Smooth muscle cell of the brain vasculature (primary cell): ENCODE data around the gene TNS1.
"Not testable (repeated sequence)": the region's sequence is repeated elsewhere in the genome, so short reads cannot be mapped to it uniquely, and the experiment has no call there.

ENCODE experiments used
- DNase-seq: peaks from one replicate; pipeline ENCODE4 v3.0.0-alpha.2; 2012; ENCODE audit warnings: low read depth, low spot score

TNS1 gene

DNA sequence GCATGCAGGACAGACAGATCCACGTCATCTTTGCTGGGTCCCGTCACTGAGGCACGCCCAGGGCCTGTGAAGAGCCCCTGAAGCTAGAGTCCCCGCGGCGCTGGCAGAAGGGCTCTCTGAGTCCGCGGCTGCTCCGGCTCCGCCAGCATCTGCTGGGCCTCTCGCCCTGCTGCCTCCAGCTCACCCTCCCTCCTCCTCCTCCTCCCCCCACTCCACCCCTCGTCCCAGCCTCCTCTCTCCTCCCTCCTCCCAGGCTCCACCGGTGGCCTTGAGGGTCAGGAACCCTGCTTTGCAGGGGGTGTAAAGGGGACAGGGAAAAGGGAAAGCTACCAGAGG is at the start of gene TNS1:
TNS1 (minus strand) TSS at position 151 of the 336 bp plus-strand sequence; CDS start at position 28, 123 bp downstream.
- no peak for DNase-seq

DNA sequence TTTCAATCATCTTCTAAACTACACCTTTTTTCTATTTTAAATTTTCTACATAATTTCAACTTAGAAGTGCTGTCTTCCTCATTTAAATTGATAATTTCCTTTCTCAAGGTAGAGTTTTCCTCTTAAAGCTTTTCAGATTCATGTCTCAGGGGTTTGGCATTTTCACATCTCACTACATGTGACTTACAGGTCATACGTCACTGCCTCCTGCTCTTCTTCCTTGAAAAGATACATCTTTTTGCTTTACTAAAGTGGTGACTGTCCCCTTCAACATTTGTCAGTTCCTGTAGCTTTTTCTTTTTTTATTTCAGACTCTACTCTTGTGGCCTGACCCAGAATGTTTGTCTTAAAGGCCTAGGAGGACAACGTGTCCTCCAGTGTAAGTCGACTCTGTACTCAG is 49.1 kb upstream of the TNS1 start:
- DNase-seq: no peak

GRCh38 chr2:218047536-218048225 is 44.9 kb upstream of the TNS1 start:
- no peak for DNase-seq

- DNase-seq: no peak
Observed at GRCh38 chr2:218046238-218046637, 43.4 kb upstream of the TNS1 start.

DNA sequence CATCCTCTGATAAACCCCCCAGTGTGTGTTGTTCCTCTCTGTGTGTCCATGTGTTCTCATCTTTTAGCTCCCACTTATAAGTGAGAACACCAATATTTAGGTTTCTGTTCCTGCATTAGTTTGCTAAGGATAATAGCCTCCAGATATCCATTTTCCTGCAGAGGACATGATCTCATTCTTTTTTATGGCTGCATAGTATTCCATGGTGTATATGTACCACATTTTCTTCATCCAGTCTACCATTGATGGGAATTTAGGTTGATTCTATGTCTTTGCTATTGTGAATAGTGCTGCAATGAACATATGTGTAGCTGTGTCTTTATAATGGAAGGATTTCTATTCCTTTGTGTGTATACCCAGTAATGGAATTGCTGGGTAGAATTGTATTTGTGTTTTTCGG is 41.8 kb upstream of the TNS1 start:
- not testable (repeated sequence) for DNase-seq

DNA sequence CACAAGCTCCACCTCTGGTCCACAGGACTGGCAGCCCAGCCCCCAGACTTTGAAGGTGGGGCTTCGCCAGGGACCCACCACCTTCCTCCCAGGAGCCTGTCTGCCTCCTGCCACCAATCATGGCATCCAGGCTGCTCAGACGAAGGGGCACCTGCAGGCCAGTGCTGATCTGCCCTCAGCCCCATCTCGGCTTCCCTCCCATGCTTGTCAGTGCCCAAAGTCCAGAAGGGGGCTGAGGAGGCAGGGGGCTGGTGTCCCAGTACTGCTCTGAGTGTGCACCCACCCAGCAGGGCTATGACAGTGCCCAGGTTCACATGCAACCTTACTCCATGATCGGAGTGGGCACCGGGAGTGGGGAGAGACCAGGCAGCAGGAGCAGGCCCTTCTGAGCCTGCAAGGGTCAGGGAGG is 40.9 kb upstream of the TNS1 start:
- DNase-seq: no peak

DNA sequence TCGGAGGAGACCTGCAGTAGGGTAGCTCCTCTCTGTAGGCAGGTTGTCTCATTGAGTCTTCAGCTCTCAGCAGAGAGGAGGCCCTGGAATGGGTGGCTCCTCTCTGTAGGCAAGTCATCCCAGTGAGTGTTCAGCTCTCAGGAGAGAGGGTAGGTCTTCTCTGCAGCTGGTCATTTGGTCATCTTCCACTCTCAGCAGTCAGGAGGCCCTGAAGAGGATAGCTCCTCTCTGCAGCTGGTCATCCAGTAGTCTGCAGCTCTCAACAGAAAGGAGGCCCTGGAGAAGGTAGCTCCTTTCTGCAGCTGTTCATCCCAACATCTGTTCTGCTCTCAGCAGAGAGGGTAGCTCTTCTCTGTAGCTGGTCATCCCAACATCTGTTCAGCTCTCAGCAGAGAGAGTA is 40.3 kb upstream of the TNS1 start:
- DNase-seq: no peak

- DNase-seq: no peak
Observed at GRCh38 chr2:218041302-218042168, 38.7 kb upstream of the TNS1 start.

- DNase-seq: no peak
Observed at GRCh38 chr2:218040883-218041282, 38.1 kb upstream of the TNS1 start.

DNA sequence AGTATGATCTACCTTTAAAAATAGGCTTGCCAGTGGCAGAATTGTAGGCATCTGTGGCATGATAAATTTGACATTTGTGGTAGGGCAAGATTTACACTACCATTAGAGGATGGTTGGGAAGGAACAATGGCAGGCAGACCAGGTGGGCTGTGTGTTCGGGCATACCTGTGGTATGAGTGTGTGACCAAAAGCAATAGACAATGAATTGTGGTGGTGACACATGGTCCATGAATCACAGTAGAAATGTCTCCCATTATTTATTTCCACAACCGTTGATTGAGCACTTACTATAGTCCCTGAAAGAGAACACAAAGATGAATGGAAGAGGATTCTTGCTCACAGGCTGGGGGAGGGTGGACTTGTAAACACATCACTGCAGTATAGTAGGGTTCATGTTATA is 36.4 kb upstream of the TNS1 start:
- no peak for DNase-seq

- DNase-seq: no peak
Observed at GRCh38 chr2:218036371-218036770, 33.6 kb upstream of the TNS1 start.

DNA sequence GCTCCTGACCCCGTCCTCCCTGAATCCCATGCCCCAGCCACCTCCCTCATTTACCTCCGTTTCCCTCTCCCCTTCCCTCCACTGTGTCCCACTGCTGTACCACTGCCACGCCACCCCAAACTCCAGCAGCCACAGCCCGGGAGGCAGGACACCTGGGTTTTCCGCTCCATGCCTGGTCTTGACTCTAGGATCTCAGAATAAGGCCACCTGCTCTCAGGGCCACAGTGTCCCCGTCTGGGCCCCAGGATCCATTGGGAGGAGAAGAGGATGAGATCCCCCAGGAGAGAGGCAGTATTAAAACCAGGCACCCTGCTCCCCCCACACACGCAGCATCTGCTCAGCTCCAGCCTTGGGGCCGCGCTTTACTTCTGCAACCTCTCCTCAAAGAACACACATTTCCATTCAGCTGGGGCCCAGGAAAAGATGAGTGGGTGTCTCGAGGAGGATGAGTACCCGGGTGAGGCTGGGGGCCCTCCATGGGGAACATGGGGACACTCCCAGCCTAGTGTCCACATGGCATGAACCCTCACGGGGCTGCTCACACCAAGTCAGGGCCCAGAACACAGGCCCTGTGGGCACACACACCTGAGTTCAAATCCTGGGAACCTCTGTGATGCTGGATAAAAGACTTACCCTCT is 32.8 kb upstream of the TNS1 start:
- no peak for DNase-seq

- DNase-seq: peak; percentile 13
Observed at GRCh38 chr2:218034497-218035213, 31.9 kb upstream of the TNS1 start.

- no peak for DNase-seq
Observed at GRCh38 chr2:218033590-218034496, 31.0 kb upstream of the TNS1 start.

DNA sequence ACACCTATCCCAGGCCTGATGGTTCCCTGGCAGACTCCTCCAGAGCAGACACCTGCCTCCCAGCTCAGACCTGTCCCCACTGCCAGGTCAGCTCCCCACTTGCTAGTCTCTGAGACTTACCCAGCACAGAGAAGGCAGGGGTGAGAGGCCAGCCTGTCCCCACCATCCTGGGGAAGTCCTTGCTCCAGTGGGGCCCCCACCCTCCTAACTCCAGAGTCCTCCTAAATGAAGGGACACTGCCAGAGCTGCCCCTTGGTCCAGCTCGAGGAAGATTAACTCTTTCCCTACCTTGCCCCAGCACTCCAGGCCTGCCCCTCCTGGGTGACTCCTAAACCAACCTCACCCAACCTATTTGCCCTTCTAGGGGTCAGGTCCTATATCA is 30.4 kb upstream of the TNS1 start:
- DNase-seq: no peak

DNA sequence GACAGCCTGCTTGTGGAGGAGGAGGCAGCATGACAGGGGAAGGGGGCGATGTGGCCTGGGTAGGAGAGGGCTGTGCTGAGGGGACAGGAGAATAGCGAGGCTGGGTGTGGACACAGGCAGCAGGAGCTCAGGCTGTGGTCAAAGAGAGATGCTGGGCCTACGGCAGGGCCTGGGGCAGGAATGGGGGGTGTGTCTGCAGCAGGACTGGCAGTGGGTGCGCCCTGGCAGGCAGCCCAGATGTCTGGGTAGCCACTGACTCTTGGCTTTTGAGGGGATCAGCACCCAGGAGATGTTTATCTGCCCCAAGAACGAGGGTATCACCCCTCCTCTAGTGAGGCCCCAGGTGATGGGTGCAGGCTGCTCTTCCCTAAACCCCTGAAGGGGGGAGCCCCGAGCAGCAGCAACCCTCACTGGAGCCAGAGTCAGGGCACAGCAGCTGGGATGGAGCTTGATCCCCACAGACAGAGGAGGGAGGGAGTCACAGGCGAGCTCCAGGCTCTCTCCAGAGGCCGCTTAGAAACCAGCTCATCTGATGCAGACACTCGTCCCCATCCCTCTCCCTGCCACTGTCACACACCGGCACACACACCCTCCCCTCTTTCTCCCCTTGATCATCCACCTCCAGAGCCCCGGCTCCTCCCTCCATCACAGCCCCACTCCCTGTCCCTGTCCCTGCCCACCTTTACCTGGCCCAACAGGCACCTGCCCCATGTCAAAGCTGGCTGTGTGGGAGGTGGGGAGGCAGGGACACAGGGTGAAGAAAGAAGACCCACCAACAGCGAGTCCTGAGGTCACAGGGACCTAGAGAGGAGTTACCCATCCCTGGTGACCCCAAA is 29.8 kb upstream of the TNS1 start:
- DNase-seq: no peak

DNA sequence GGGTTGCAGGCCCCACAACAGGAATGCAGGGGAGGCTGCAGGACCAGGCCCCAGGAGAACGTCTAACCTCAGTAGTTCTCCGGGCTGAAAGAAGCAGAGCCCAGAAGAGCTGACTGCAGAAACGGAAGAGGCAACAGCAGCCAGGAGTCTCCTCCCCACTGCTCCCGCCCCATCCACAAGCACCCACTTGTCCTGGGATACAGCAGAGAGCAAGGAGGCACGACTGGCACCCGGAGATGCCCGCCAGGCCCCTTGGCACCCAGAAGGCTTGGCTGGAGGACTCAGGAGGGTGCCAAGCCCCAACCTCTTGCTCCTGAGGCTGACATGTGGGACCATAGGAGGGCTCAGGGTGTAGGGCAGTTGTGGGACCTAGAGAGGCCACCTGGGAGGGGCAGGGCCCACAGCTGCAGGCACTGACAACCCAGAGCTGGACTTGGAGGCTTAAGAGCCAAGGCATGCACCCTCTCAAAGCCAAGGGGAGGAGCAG is 29.0 kb upstream of the TNS1 start:
- DNase-seq: no peak

DNA sequence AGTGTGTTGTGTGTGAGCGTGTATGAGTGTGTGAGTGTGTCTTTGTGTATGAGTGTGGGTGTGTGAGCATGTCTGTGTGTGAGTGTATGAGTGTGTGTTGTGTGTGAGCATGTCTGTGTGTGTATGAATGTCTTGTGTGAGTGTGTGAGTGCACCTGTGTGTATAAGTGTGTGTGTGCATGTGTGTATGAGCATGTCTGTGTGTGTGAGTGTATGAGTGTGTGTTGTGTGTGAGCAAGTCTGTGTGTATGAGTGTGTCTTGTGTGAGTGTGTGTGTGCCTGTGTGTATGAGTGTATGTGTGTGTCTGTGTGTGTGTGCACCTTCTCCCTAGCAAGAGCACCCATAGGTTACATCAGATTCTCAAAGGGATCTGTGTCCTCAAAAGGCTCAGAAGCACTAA is 28.5 kb upstream of the TNS1 start:
- DNase-seq: no peak

DNA sequence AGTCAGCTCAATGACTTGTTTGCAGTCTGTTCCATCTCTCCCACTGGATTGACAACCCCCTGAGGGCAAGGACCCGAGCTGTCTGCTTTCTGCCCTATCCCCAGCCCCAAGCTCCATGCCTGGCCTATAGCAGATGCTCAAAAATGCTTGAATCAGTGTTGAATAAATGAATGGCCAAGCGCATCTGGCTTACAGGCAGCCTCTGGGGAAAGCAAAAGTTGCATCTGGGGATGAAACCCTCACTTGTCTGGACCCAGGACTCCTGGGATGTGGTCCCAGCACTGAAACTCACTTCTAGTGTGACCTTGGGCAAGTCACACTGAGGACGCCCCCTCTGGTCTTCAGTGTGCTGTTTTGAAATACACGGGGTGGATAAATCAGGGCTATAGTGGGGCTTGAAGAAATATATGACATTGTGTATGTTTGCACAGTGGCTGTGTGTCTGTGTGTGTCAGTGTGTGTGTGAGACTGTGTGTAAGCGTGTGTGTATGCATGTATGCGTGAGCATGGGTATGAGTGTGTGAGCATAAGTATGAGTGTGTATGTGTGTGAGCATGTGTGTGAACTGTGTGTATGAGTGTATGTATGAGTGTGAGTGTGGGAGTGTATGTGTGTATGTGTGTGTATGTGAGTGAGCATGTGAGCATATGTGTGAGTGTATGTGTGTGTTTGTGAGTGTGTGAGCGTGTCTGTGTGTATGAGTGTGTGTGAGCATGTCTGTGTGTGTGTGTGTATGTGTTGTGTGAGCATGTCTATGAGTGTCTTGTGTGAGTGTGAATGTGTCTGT is 27.8 kb upstream of the TNS1 start:
- no peak for DNase-seq
